Esophagus muscularis mucosa (tissue), 3 donors: ENCODE data around the gene NUPR2.

Experiments used
- CTCF ChIP-seq, 3 experiments: fragments of 200-600 bp in 2 of 3; fragments of 450-650 bp in 1 of 3; sonication (generic) in 2 of 3; IDR thresholded peaks; one replicate each; pipeline ENCODE4 v1.5.1; 2017 to 2019; ENCODE audit warnings: antibody characterized with exemption in 3 of 3, mild to moderate bottlenecking in 2 of 3, moderate library complexity in 1 of 3
- EP300 ChIP-seq: sonication (generic); formaldehyde crosslinking; IDR thresholded peaks from one replicate; pipeline ENCODE4 v1.6.1; 2017; ENCODE audit warnings: antibody characterized with exemption

GRCh38 chr7:56124981-56125380 is 8.8 kb upstream of the NUPR2 start:
- no peak for TF ChIP-seq CTCF (IDR thresholded peaks at IDR 0.05)
- TF ChIP-seq EP300, result no peak
